Lung (tissue), 12 donors: ENCODE data around the gene ADAM29. TPM values are rescaled to one million over a fixed set of nuclear protein-coding genes. Genes with fewer than 3 reads are reported as not detected.

ENCODE experiments used
- ATAC-seq: fragments of 200-7000 bp; cut with Tn5 transposase; one replicate; pipeline ENCODE4 v1.9.1; 2020; ENCODE audit warnings: moderate number of reproducible peaks; ENCODE audit not compliant: insufficient read depth, low FRiP score
- DNase-seq, 3 donors: peaks; one replicate each; pipeline ENCODE4 v3.0.0-alpha.2; 2013 to 2017
- H3K27ac ChIP-seq, 2 donors: one replicate each; pipeline ENCODE4 v1.5.1; 2013; ENCODE audit warnings: mild to moderate bottlenecking in 2 of 2, moderate library complexity in 2 of 2, control low read depth in 1 of 2, inconsistent platforms in 1 of 2, low read depth in 1 of 2, low read length in 1 of 2
- H3K27me3 ChIP-seq, 3 donors: one replicate each; pipeline ENCODE4 v1.5.1; 2013; ENCODE audit warnings: low read length in 2 of 3; ENCODE audit not compliant: control insufficient read depth in 3 of 3, insufficient read depth in 3 of 3
- H3K36me3 ChIP-seq, 4 donors: one replicate each; pipeline ENCODE4 v1.5.1; 2013; ENCODE audit warnings: low read length in 4 of 4, mild to moderate bottlenecking in 1 of 4, moderate library complexity in 1 of 4; ENCODE audit not compliant: control insufficient read depth in 4 of 4, insufficient read depth in 4 of 4
- H3K4me1 ChIP-seq, 5 donors: one replicate each; pipeline ENCODE4 v1.5.1; 2013; ENCODE audit warnings: low read length in 5 of 5, mild to moderate bottlenecking in 2 of 5, moderate library complexity in 1 of 5; ENCODE audit not compliant: control insufficient read depth in 5 of 5, insufficient read depth in 5 of 5
- H3K4me3 ChIP-seq: one replicate; pipeline ENCODE4 v1.5.1; 2013; ENCODE audit warnings: mild to moderate bottlenecking, control low read depth, moderate library complexity
- H3K9ac ChIP-seq, 2 donors: one replicate each; pipeline ENCODE4 v1.5.1; 2013; ENCODE audit warnings: low read length in 2 of 2, control low read depth in 1 of 2; ENCODE audit not compliant: insufficient read depth in 1 of 2
- H3K9me3 ChIP-seq, 4 donors: one replicate each; pipeline ENCODE4 v1.5.1; 2013; ENCODE audit warnings: low read length in 3 of 4, mild to moderate bottlenecking in 1 of 4, moderate library complexity in 1 of 4; ENCODE audit not compliant: control insufficient read depth in 4 of 4, insufficient read depth in 3 of 4
- whole genome bisulfite sequencing, 2 donors: extraction: QIAGEN DNeasy Blood & Tissue Kit; methylation state at CpG; one replicate each; pipeline ENCODE4 v1.1.7; 2013; 5-methylcytosine and 5-hydroxymethylcytosine counted together
- polyA plus RNA-seq, 2 donors: library from polyadenylated mRNA; stranded (reverse); fragments of 200-250 nt; gene quantifications; one replicate each; pipeline ENCODE4 v1.2.1, GENCODE V29; 2013
- total RNA-seq, 2 donors: library from RNA; depleted of rRNA in 1 of 2; stranded (reverse); fragments of >200 nt in 1 of 2; gene quantifications; one replicate each; pipeline ENCODE4 v1.2.1, GENCODE V29; 2014 to 2021
- TF ChIP-seq, protein P1 (sequence below): IDR thresholded peaks from 2 replicates; pipeline ENCODE4 v1.5.1; 2012; ENCODE audit warnings: mild to moderate bottlenecking; ENCODE audit errors: control extremely low read depth, extremely low read depth
- donor health status: control.
- donor health status: control.
- donor health status: Bipolar disorder and iron deficiency.
- donor health status: healthy.
- donor health status: DM: yes; HTN: yes; CAD: no.

Gene ADAM29
- total and polyA plus RNA-seq, 4 donors = 0.05 to 0.06 TPM; not detected in 2

DNA sequence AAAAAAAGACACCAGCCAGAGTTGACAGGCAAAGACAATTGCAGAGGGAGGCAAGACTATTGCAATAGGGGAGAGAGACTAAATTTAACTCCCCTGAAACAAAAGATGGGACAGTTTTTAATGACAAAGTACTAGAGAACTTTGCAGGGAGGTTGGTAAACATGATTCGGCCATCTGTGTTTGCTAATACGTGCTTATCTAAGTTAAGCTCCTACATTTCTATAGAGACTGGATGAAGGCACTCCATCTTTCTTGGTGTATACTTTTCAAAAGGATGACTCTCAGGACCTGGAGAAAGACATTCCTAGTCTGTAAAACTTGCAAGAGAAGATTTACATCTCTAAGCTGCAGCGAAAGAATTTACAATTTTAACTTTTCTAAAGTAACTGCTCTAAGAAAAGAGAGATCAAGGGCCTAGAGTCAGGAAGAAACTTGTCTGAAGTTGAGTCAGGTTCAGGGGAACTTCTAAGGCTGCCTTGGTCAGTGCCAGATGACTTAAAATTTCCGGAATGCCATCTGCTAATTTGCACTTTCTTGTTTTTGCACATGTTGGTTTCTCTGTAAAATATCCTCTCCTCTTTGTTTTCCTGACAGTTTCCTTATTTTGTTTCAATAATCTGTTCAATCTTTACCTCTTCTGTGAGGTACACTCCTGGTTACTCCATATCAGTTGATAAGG lies 10.6 kb downstream of the ADAM29 start:
- H3K9me3 ChIP-seq = peaks cover 0 to 1% (median under 1%) of the 10 kb centered on the region in 4 donors
- peaks cover 0 to 1% (median 0%) of the 10 kb centered on the region in 5 donors for H3K4me1 ChIP-seq
- 76 to 85% methylated on average over 4 of the region's 4 CpGs for WGBS, 2 donors
- H3K27ac ChIP-seq = no peak overlapping the region
- H3K27me3 ChIP-seq = no peaks in the 10 kb centered on the region
- DNase-seq = no peak
- ATAC-seq = no peak
- no peak overlapping the region for H3K4me3 ChIP-seq
- no peak overlapping the region for H3K9ac ChIP-seq
- TF ChIP-seq, protein P1, sequence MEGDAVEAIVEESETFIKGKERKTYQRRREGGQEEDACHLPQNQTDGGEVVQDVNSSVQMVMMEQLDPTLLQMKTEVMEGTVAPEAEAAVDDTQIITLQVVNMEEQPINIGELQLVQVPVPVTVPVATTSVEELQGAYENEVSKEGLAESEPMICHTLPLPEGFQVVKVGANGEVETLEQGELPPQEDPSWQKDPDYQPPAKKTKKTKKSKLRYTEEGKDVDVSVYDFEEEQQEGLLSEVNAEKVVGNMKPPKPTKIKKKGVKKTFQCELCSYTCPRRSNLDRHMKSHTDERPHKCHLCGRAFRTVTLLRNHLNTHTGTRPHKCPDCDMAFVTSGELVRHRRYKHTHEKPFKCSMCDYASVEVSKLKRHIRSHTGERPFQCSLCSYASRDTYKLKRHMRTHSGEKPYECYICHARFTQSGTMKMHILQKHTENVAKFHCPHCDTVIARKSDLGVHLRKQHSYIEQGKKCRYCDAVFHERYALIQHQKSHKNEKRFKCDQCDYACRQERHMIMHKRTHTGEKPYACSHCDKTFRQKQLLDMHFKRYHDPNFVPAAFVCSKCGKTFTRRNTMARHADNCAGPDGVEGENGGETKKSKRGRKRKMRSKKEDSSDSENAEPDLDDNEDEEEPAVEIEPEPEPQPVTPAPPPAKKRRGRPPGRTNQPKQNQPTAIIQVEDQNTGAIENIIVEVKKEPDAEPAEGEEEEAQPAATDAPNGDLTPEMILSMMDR = no peak
- H3K36me3 ChIP-seq = no peaks in the 10 kb centered on the region

DNA sequence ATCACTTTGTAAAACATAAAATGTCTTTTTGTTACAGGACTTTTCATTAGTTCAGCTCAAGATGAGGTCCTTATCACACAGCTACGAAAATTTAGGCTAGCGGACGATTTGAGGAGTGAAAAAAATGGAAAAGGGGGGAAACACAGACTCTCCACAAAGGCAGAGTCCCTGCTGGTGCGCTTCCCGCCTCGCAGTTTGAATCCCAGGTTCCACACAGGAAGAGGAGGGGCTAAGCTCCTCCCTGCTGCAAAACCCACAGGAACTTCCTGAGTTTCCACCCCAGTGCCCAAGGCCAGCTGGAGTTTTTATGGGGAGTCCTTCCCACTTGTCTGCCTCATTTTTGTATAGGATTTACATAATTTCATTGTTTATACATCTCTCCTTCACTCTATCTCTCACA lies 11.2 kb downstream of the ADAM29 start:
- TF ChIP-seq, protein P1 = no peak
- Histone ChIP-seq H3K4me3 (no peak overlapping the region), H3K27ac (no peak overlapping the region), H3K27me3 (no peaks in the 10 kb centered on the region), H3K9ac (no peak overlapping the region), H3K4me1 (peaks cover 0 to 1% (median 0%) of the 10 kb centered on the region in 5 donors), H3K36me3 (no peaks in the 10 kb centered on the region), H3K9me3 (peaks cover 0 to 2% (median under 1%) of the 10 kb centered on the region in 4 donors)
- no peak for ATAC-seq
- WGBS, 2 donors = 91 to 92% methylated on average over 6 of the region's 6 CpGs
- no peak for DNase-seq

DNA sequence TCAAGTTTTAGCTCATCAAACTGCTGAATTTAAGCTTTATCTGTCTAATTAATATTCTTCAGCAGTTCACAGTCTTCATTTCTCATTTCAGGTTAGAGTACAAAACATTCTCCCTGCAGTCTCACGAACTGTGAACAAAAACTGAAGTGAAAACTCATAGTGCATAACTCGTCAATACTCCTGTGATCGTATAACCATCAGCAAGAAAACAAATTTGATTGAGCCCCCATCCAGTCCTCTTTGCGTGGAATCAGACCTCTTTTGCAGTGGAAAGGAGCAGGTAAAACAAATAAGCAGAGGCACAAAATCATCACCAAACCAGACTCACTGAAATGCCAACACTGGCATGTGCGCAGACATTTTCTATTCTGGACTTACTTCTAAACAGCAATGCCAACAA lies 12.7 kb downstream of the ADAM29 start:
- Histone ChIP-seq H3K36me3 (no peaks in the 10 kb centered on the region), H3K9ac (no peak overlapping the region), H3K27ac (no peak overlapping the region), H3K9me3 (peaks cover 0 to 2% (median under 1%) of the 10 kb centered on the region in 4 donors), H3K27me3 (no peaks in the 10 kb centered on the region), H3K4me1 (peaks cover 0 to 1% (median 0%) of the 10 kb centered on the region in 5 donors), H3K4me3 (no peak overlapping the region)
- WGBS, 2 donors = 83 to 88% methylated on average over 5 of the region's 5 CpGs
- DNase-seq (no peak), ATAC-seq (no peak)
- TF ChIP-seq, protein P1 = no peak
